ENCODE data around the gene UBTF. TPM values are rescaled to one million over a fixed set of nuclear protein-coding genes. Genes with fewer than 3 reads are reported as not detected.

UBTF gene
- total and polyA plus RNA-seq, 9 of the 15 experiments (the other 6 are each of a cell fraction or from before 2014, with no cell fraction given) = 1.2 to 113 (median 83.6) TPM

DNA sequence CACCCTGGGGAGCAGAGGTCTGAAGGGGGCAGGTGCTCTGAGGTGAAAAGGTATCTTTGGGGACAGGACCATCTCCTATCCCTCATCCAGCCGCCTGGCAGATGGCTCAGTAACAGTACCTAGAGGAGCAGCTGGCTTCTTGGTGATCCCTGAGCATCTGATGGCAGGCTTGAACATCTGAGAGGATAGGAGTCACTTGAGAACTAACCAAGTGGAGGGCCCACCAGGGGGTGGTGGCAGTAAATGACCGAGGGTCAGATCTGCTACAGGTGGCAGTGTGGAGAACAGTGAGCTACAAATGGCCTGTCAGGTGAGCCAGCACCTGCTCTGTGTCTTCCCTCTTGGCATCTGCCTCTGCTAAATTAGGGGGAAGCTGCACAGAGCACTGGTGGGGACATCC, 64.0 kb downstream of the UBTF start:
- Histone ChIP-seq H3K9me3 (replicated peaks; ENCODE audit: control insufficient read depth, insufficient read depth, low read depth, low read length) (no peaks in the 10 kb centered on the region), H3K79me2 (ENCODE audit: control insufficient read depth, insufficient read depth, low read length) (peaks cover 23% of the 10 kb centered on the region), H2AFZ (ENCODE audit: low read depth, low read length) (no peak overlapping the region), H3K4me3 (no peak overlapping the region), H4K20me1 (replicated peaks; ENCODE audit: control insufficient read depth, insufficient read depth, low read length) (peaks cover 8% of the 10 kb centered on the region; the same call in 1 of the 2 replicates), H3K9ac (ENCODE audit: insufficient read depth in 1 of 2, low read depth in 2 of 2, low read length in 2 of 2) (no peak overlapping the region), H3K27me3 (ENCODE audit: control insufficient read depth in 2 of 2, insufficient read depth in 2 of 2, low read length in 2 of 2) (no peaks in the 10 kb centered on the region), H3K4me2 (ENCODE audit: insufficient read depth, low read length) (no peak overlapping the region), H3K9me1 (ENCODE audit: control insufficient read depth, insufficient read depth, low read length) (no peaks in the 10 kb centered on the region), H3K4me1 (replicated peaks in 1 of 2; ENCODE audit: control insufficient read depth in 2 of 2, insufficient read depth in 2 of 2, low read length in 2 of 2) (peaks cover 25 to 26% of the 10 kb centered on the region in 2 experiments), H3K27ac (ENCODE audit: extremely low read depth, low read depth, low read length) (no peak overlapping the region; the same call in 2 of the 3 replicates), H3K36me3 (ENCODE audit: control insufficient read depth, insufficient read depth, low read length) (peaks cover 72% of the 10 kb centered on the region)
- ChIA-PET CTCF (ENCODE audit: low intra/inter-chr PET ratio) (no interaction called here), POLR2A (interaction anchor here (0.8 to 1.3 kb wide), 5 partner anchors 11 to 216 kb away, joined by 3 to 5 read pairs (median 3); no protein-coding TSS in a partner anchor)
- intact Hi-C loops (cut with micrococcal nuclease) = no loop called here
- in situ Hi-C loops (cut with MboI) = no loop called here
- no peak for ATAC-seq
- WGBS (ENCODE audit: insufficient coverage, low coverage, missing lambda C conversion rate) = 94% methylated on average over 2 of the region's 2 CpGs
- TF ChIP-seq NBN (IDR thresholded peaks at IDR 0.05; ENCODE audit: low read depth) (no peak), CAMTA2 (CRISPR knock-in tag; conservative IDR thresholded peaks at IDR 0.05) (no peak), ZSCAN32 (CRISPR knock-in tag; IDR thresholded peaks at IDR 0.05) (no peak)
- TF ChIP-seq, protein P1, sequence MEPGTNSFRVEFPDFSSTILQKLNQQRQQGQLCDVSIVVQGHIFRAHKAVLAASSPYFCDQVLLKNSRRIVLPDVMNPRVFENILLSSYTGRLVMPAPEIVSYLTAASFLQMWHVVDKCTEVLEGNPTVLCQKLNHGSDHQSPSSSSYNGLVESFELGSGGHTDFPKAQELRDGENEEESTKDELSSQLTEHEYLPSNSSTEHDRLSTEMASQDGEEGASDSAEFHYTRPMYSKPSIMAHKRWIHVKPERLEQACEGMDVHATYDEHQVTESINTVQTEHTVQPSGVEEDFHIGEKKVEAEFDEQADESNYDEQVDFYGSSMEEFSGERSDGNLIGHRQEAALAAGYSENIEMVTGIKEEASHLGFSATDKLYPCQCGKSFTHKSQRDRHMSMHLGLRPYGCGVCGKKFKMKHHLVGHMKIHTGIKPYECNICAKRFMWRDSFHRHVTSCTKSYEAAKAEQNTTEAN (CRISPR knock-in tag; IDR thresholded peaks at IDR 0.05) = no peak
- FAIRE-seq = no peak
- BruUV-seq (replicated peaks) = no TSS peak
- DNase-seq (ENCODE audit: extremely low read depth in 1 of 4, low spot score in 3 of 4) = no peak

Small RNA genes within 50 kb of the gene (microRNA-seq; reads per million reads assigned to microRNA genes)
- gene MIR6782 (ENCODE audit: borderline microRNAs expressed) = not detected

Small RNA genes within 50 kb of the gene (small RNA-seq; reads per million reads assigned to genes)
- gene MIR6782 = not detected

Other genes with a start within 250 kb of the UBTF start
Only the 7 nearest of the 15 such genes appear.
- 26.2 and 29.6 TPM in 2 replicates for gene HDAC5, start 96.0 kb downstream of the UBTF start, total RNA-seq (2014; rRNA removed)
- 4.7 and 6.5 TPM in 2 replicates for gene HDAC5, start 96.0 kb downstream of the UBTF start, total RNA-seq (2014; rRNA removed; fragmentation: Illumina TruSeq; extraction: Trizol)
- gene HDAC5, start 96.0 kb downstream of the UBTF start, total RNA-seq (2015; rRNA removed; fragmentation: Illumina TruSeq; extraction: Trizol) = 8.0 and 8.7 TPM in 2 replicates
- 23.1 and 25.1 TPM in 2 replicates for gene HDAC5, start 96.0 kb downstream of the UBTF start, total RNA-seq (2021)
- gene HDAC5, start 96.0 kb downstream of the UBTF start, polyA plus RNA-seq (2011; rRNA removed) = 24.0 and 36.0 TPM in 2 replicates
- gene HDAC5, start 96.0 kb downstream of the UBTF start, polyA plus RNA-seq (2014; fragmentation: Illumina TruSeq; extraction: Trizol) = 16.4 and 20.5 TPM in 2 replicates
- under 1 TPM; 0.45 to 0.73 TPM for gene HDAC5, start 96.0 kb downstream of the UBTF start, polyA plus RNA-seq (2014; fragmentation: Nextera tagmentation; extraction: Ambion mirVana)
- gene HDAC5, start 96.0 kb downstream of the UBTF start, polyA plus RNA-seq (2014; rRNA removed) = 18.6 and 20.2 TPM in 2 replicates
- 10.4 and 15.0 TPM in 2 replicates for gene HROB, start 77.7 kb downstream of the UBTF start, total RNA-seq (2014; rRNA removed)
- 7.1 and 9.3 TPM in 2 replicates for gene HROB, start 77.7 kb downstream of the UBTF start, total RNA-seq (2014; rRNA removed; fragmentation: Illumina TruSeq; extraction: Trizol)
- gene HROB, start 77.7 kb downstream of the UBTF start, total RNA-seq (2015; rRNA removed; fragmentation: Illumina TruSeq; extraction: Trizol) = 9.6 and 9.8 TPM in 2 replicates
- gene HROB, start 77.7 kb downstream of the UBTF start, total RNA-seq (2021) = 17.5 and 20.1 TPM in 2 replicates
- 11.9 and 25.9 TPM in 2 replicates for gene HROB, start 77.7 kb downstream of the UBTF start, polyA plus RNA-seq (2011; rRNA removed)
- gene HROB, start 77.7 kb downstream of the UBTF start, polyA plus RNA-seq (2014; fragmentation: Illumina TruSeq; extraction: Trizol) = 18.9 and 19.5 TPM in 2 replicates
- gene HROB, start 77.7 kb downstream of the UBTF start, polyA plus RNA-seq (2014; fragmentation: Nextera tagmentation; extraction: Ambion mirVana) = 1 to 10 TPM; 6.6 to 6.7 TPM
- 10.6 and 13.5 TPM in 2 replicates for gene HROB, start 77.7 kb downstream of the UBTF start, polyA plus RNA-seq (2014; rRNA removed)
- gene ASB16, start 49.0 kb downstream of the UBTF start, total RNA-seq (2014; rRNA removed) = not detected in 2 replicates
- not detected in 2 replicates for gene ASB16, start 49.0 kb downstream of the UBTF start, total RNA-seq (2014; rRNA removed; fragmentation: Illumina TruSeq; extraction: Trizol)
- not detected in 2 replicates for gene ASB16, start 49.0 kb downstream of the UBTF start, total RNA-seq (2015; rRNA removed; fragmentation: Illumina TruSeq; extraction: Trizol)
- gene ASB16, start 49.0 kb downstream of the UBTF start, total RNA-seq (2021) = not detected in 2 replicates
- 0.07 and 0.14 TPM in 2 replicates for gene ASB16, start 49.0 kb downstream of the UBTF start, polyA plus RNA-seq (2011; rRNA removed)
- not detected in 2 replicates for gene ASB16, start 49.0 kb downstream of the UBTF start, polyA plus RNA-seq (2014; fragmentation: Illumina TruSeq; extraction: Trizol)
- gene ASB16, start 49.0 kb downstream of the UBTF start, polyA plus RNA-seq (2014; fragmentation: Nextera tagmentation; extraction: Ambion mirVana) = under 1 TPM in 1 of 2 experiments, not detected in 1; 0.03 TPM
- gene ASB16, start 49.0 kb downstream of the UBTF start, polyA plus RNA-seq (2014; rRNA removed) = 0.23 TPM in 1 of 2 replicates, not detected in the other
- gene TMUB2, start 32.7 kb downstream of the UBTF start, total RNA-seq (2014; rRNA removed) = 16.3 and 25.4 TPM in 2 replicates
- 8.4 and 9.7 TPM in 2 replicates for gene TMUB2, start 32.7 kb downstream of the UBTF start, total RNA-seq (2014; rRNA removed; fragmentation: Illumina TruSeq; extraction: Trizol)
- gene TMUB2, start 32.7 kb downstream of the UBTF start, total RNA-seq (2015; rRNA removed; fragmentation: Illumina TruSeq; extraction: Trizol) = 15.6 and 15.8 TPM in 2 replicates
- 20.3 and 21.1 TPM in 2 replicates for gene TMUB2, start 32.7 kb downstream of the UBTF start, total RNA-seq (2021)
- gene TMUB2, start 32.7 kb downstream of the UBTF start, polyA plus RNA-seq (2011; rRNA removed) = 24.1 and 29.5 TPM in 2 replicates
- 24.0 and 26.8 TPM in 2 replicates for gene TMUB2, start 32.7 kb downstream of the UBTF start, polyA plus RNA-seq (2014; fragmentation: Illumina TruSeq; extraction: Trizol)
- 1 to 10 TPM; 4.1 to 6.2 TPM for gene TMUB2, start 32.7 kb downstream of the UBTF start, polyA plus RNA-seq (2014; fragmentation: Nextera tagmentation; extraction: Ambion mirVana)
- 27.3 and 29.8 TPM in 2 replicates for gene TMUB2, start 32.7 kb downstream of the UBTF start, polyA plus RNA-seq (2014; rRNA removed)
- gene ATXN7L3, start 19.8 kb downstream of the UBTF start, total RNA-seq (2014; rRNA removed) = 37.9 and 39.0 TPM in 2 replicates
- 22.7 and 23.9 TPM in 2 replicates for gene ATXN7L3, start 19.8 kb downstream of the UBTF start, total RNA-seq (2014; rRNA removed; fragmentation: Illumina TruSeq; extraction: Trizol)
- 30.5 and 30.9 TPM in 2 replicates for gene ATXN7L3, start 19.8 kb downstream of the UBTF start, total RNA-seq (2015; rRNA removed; fragmentation: Illumina TruSeq; extraction: Trizol)
- gene ATXN7L3, start 19.8 kb downstream of the UBTF start, total RNA-seq (2021) = 56.4 and 66.1 TPM in 2 replicates
- gene ATXN7L3, start 19.8 kb downstream of the UBTF start, polyA plus RNA-seq (2011; rRNA removed) = 31.5 and 33.2 TPM in 2 replicates
- gene ATXN7L3, start 19.8 kb downstream of the UBTF start, polyA plus RNA-seq (2014; fragmentation: Illumina TruSeq; extraction: Trizol) = 39.1 and 39.4 TPM in 2 replicates
- under 1 TPM; 0.62 to 0.90 TPM for gene ATXN7L3, start 19.8 kb downstream of the UBTF start, polyA plus RNA-seq (2014; fragmentation: Nextera tagmentation; extraction: Ambion mirVana)
- 34.9 and 45.5 TPM in 2 replicates for gene ATXN7L3, start 19.8 kb downstream of the UBTF start, polyA plus RNA-seq (2014; rRNA removed)
- gene SLC4A1, start 48.5 kb upstream of the UBTF start, total RNA-seq (2014; rRNA removed) = 0.53 and 1.00 TPM in 2 replicates
- gene SLC4A1, start 48.5 kb upstream of the UBTF start, total RNA-seq (2014; rRNA removed; fragmentation: Illumina TruSeq; extraction: Trizol) = 0.25 and 0.32 TPM in 2 replicates
- gene SLC4A1, start 48.5 kb upstream of the UBTF start, total RNA-seq (2015; rRNA removed; fragmentation: Illumina TruSeq; extraction: Trizol) = 0.14 and 0.19 TPM in 2 replicates
- 0.81 and 0.84 TPM in 2 replicates for gene SLC4A1, start 48.5 kb upstream of the UBTF start, total RNA-seq (2021)
- 0.71 and 0.80 TPM in 2 replicates for gene SLC4A1, start 48.5 kb upstream of the UBTF start, polyA plus RNA-seq (2011; rRNA removed)
- 0.61 and 0.88 TPM in 2 replicates for gene SLC4A1, start 48.5 kb upstream of the UBTF start, polyA plus RNA-seq (2014; fragmentation: Illumina TruSeq; extraction: Trizol)
- under 1 TPM; 0.22 to 0.37 TPM for gene SLC4A1, start 48.5 kb upstream of the UBTF start, polyA plus RNA-seq (2014; fragmentation: Nextera tagmentation; extraction: Ambion mirVana)
- 0.53 and 0.57 TPM in 2 replicates for gene SLC4A1, start 48.5 kb upstream of the UBTF start, polyA plus RNA-seq (2014; rRNA removed)
- gene RUNDC3A, start 88.9 kb upstream of the UBTF start, total RNA-seq (2014; rRNA removed) = not detected in 2 replicates
- gene RUNDC3A, start 88.9 kb upstream of the UBTF start, total RNA-seq (2014; rRNA removed; fragmentation: Illumina TruSeq; extraction: Trizol) = not detected in 2 replicates
- gene RUNDC3A, start 88.9 kb upstream of the UBTF start, total RNA-seq (2015; rRNA removed; fragmentation: Illumina TruSeq; extraction: Trizol) = not detected in 2 replicates
- not detected in 2 replicates for gene RUNDC3A, start 88.9 kb upstream of the UBTF start, total RNA-seq (2021)
- 0.05 TPM in 1 of 2 replicates, not detected in the other for gene RUNDC3A, start 88.9 kb upstream of the UBTF start, polyA plus RNA-seq (2011; rRNA removed)
- gene RUNDC3A, start 88.9 kb upstream of the UBTF start, polyA plus RNA-seq (2014; fragmentation: Illumina TruSeq; extraction: Trizol) = not detected in 2 replicates
- not detected for gene RUNDC3A, start 88.9 kb upstream of the UBTF start, polyA plus RNA-seq (2014; fragmentation: Nextera tagmentation; extraction: Ambion mirVana)
- gene RUNDC3A, start 88.9 kb upstream of the UBTF start, polyA plus RNA-seq (2014; rRNA removed) = not detected in 2 replicates

Data from K562 (cell line).